Lower leg skin (tissue), 3 donors: ENCODE measurements around the gene TAF1.

ENCODE experiments used
- CTCF ChIP-seq, 3 donors: fragments of 450-650 bp; IDR thresholded peaks; one replicate each; pipeline ENCODE4 v1.5.1; 2016; ENCODE audit warnings: antibody characterized with exemption in 3 of 3, mild to moderate bottlenecking in 3 of 3, moderate library complexity in 2 of 3
- POLR2A ChIP-seq, 2 donors: fragments of 450-650 bp; IDR thresholded peaks; one replicate each; pipeline ENCODE4 v1.6.1; 2016 to 2017; ENCODE audit warnings: antibody characterized with exemption in 2 of 2, mild to moderate bottlenecking in 1 of 2, moderate library complexity in 1 of 2

- no peak for TF ChIP-seq CTCF (IDR thresholded peaks at IDR 0.05)
- no peak for TF ChIP-seq POLR2A (IDR thresholded peaks at IDR 0.05)
Measured at GRCh38 chrX:71487814-71488213, 121.7 kb downstream of the TAF1 start.
